NK-92 (cell line): Measurements from ENCODE around the gene ABHD14A.

Source experiments
- DNase-seq: peaks from one replicate; lab custom pipeline; 2025; ENCODE audit not compliant: unreplicated experiment; lab: John Stamatoyannopoulos, UW

The ABHD14A gene

DNA sequence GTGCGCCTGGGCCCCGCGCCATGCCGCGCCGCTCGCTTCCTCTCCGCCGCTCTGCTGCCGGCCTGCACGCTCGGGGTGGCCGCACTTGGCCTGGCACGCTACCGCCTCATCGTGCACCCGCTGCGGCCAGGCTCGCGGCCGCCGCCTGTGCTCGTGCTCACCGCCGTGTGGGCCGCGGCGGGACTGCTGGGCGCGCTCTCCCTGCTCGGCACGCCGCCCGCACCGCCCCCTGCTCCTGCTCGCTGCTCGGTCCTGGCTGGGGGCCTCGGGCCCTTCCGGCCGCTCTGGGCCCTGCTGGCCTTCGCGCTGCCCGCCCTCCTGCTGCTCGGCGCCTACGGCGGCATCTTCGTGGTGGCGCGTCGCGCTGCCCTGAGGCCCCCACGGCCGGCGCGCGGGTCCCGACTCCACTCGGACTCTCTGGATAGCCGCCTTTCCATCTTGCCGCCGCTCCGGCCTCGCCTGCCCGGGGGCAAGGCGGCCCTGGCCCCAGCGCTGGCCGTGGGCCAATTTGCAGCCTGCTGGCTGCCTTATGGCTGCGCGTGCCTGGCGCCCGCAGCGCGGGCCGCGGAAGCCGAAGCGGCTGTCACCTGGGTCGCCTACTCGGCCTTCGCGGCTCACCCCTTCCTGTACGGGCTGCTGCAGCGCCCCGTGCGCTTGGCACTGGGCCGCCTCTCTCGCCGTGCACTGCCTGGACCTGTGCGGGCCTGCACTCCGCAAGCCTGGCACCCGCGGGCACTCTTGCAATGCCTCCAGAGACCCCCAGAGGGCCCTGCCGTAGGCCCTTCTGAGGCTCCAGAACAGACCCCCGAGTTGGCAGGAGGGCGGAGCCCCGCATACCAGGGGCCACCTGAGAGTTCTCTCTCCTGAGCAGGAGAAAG is 18.7 kb upstream of the ABHD14A start:
- DNase-seq = no peak

DNA sequence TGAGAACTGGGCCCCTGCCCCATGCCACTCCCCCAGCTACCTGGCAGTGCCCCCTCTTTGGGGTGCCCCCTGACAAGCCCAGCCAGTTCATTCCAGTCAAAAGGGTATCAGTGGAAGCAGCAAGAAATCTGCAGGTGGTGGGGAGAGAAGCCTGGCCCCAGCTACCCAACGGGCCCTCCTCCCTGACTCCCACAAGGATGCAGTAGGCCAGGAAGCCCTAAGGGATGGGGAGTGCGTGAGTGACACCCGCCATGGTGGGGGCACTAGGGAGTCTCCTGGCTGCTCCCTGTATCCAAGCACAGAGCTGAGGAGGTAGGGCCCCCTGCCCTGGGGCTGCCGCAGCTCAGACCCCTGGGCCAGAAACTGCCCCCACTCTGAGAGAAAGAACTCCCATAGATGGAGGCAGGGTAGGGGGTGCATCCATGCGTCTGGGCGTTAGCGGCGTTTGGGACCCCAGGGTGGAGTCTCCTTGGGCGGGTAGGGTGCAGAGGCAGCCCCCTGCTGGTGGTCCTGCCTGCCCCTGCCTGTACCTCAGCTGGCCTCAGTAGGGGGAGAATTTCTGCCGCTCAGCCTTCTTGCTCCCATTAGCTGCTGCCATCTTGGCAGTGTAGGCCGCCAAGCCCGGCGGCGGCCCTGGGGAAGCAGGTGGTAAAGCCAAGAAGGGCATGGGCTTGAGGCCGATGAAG is 17.2 kb upstream of the ABHD14A start:
- no peak for DNase-seq

DNA sequence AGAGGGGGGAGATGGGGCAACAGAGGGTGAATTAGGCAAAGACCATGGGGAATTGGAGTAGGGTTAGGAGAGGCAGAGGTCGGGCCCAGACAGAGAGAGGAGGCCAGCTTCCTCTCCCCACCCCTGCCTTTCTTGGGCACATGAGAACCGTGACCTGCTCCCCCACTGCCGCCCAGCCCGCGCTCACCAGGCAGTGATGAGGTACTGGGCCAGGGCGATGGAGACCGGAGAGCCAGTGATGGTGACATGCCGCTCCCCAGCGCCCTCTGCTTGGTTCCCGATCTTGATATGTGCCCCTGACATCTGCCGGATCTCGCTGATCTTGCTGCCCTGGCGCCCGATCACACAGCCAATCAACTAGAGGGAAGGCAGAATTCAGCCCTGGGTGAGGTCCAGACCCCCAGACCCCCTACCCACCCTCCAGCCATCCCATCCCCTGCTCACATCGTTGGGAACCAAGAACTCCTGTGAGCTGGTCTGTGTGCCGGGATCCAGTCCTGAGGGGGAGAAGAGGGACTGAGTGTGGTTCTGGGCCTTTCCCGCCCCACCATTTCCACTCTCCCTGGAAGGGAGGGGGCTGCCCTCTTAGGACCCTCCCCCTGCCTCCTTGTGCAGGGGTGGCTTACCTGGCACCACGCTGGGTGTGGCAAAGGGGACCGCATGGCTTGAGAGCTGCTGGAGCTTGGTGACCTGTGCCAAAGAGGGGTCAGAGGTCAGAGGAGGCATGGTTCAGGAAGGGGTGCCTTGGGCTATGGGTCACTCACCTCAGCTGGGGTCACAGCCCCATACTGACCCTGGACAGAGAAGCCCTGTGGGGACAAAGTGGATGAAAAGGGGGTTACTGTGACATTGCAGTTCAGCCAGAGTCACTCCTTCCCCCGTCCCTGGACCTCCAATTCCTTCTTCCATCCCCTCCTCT is 16.0 kb upstream of the ABHD14A start:
- no peak for DNase-seq

DNA sequence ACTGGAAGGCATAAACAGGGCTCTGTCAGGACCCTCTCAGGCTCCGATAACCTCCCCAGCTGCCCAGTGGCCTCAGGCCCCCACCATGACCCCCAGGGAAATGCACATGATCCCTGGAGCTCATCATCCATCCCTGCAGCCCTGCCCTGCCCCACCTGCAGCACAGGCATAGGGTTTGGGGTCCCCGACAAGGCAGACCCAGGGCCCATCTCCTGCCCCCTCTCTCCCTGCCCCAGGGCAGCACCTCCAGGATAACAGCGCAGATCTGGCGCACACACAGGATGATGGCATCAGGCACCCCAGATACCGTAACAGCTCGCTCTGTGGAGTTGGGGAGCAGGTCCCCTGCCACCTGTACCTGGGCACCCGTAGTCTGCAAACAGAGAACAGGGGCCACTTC is 15.2 kb upstream of the ABHD14A start:
- no peak for DNase-seq

- no peak for DNase-seq
Measured at GRCh38 chr3:51960386-51960785, 14.5 kb upstream of the ABHD14A start.

DNA sequence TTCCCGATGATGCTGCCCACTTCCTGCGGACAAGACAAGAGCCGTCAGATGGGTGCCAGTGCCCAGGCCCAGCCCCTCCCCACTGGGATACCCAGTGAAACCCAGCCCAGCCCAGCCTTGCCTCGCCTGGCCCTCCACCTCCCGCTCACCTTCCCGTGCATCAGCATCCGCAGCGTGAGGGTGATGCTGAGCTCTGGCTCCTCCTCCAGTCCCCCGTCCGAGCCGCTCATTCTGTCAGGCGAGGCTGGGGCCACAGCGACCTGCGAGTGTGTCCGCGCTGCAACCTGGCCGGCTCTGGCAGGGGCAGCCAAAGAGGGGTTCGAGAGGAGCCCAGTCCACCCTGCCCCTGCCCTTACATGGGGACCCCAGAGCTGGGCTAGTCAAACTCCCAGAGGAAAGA is 13.9 kb upstream of the ABHD14A start:
- no peak for DNase-seq

GRCh38 chr3:51961602-51962569 is 13.0 kb upstream of the ABHD14A start:
- no peak for DNase-seq

- DNase-seq = no peak
Measured at GRCh38 chr3:51962854-51963530, 11.9 kb upstream of the ABHD14A start.

DNA sequence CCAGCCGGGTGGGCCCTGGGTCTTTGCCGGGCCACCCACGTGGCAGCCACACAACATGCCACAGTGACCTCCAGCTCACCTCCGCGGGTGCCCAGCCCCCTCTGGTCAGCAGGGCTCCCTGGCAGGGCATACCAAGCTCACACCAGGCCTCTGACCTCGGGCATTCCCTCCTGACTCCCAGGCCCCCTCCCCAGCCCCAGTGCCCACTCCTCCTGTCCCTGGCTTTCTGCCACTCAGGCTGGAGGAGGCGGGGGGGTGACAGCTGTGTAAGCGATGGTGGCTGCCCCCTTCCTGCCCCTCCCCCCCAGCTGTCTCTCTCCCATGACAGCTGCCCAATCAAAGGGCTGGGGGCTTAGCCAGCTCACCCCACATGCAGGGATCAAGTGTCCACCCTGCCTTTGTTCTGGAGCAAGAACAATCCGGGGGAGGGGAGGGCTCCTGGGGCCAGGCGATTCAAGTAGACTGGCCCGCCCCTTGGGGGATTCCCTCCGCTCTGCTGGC is 10.9 kb upstream of the ABHD14A start:
- no peak for DNase-seq

DNA sequence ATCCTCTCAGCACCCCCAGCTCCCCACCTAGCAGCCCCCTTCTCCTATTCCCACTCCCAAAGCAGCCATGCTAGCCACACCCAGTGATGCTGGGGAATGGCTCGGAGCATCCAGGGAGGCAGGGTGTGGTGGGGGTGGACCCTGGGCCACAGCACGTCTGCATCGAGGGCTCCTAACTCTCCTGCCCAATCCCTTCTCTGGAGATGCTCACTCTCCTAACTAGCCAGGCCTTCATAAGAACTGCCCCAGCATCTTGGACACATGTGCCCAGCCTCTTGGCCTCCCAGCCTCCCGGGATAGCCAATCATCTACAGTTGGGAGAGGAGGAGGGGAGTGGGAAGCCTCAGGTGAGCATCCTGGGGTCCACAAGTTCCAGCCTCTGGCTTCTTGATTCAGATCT is 10.3 kb upstream of the ABHD14A start:
- no peak for DNase-seq

GRCh38 chr3:51966016-51966415 is 8.8 kb upstream of the ABHD14A start:
- DNase-seq = no peak

DNA sequence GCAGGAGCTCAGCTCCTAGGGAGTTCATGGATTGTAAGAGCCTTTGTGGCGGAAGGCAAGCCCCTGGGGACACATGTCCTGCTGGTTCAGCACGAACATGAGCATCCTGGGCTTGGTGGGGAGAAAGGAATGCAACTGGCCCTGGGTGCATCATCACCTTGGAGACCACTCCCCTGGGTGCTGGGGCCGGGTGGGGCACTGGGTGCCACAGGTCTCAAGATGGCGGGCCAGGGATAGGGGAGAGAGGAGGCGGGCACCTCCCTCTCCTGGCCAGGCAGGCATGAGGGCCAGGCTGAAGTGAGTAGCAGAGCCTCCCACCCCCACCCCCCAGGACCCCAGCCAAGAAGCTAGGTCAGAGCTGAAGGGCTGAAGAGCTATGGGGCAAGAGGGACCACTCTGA is 8.4 kb upstream of the ABHD14A start:
- no peak for DNase-seq

- no peak for DNase-seq
Measured at GRCh38 chr3:51966922-51967383, 7.9 kb upstream of the ABHD14A start.

GRCh38 chr3:51967384-51968169 is 7.3 kb upstream of the ABHD14A start, which contains the start of gene PCBP4:
TSS of gene PCBP4 (minus strand) at chr3:51967454. CDS start at chr3:51961240, 6,214 bp downstream.
- DNase-seq = no peak

DNA sequence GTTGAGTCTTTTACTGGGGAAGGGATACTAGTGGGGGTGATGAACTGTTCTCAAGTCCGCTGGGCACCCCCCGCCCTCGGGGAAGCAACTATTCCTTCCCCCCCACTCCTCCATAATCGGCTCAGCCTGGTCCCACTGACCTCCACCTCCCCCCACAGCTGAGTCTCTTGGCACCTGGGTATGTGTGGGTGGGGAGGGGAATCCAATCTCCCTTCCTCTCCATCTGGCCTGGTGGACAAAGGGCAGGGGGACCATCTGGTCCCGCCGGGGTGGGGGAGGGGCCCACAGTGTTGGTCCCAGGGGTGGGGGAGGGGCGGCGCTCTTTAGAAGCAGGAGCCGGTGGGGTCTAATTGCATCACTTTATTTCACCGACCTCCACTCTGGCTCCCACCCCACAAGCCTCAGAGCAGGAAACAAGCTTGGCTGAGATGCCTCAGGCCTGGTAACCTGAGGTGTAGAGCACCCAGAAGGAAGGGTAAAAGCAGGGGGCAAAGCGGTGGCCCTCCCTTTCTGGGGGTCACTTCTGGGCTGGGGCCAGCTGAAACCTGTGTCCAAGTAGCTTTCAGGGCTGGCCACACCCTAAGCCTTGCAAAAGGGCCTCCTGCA is 6.6 kb upstream of the ABHD14A start:
- no peak for DNase-seq

GRCh38 chr3:51968883-51969678 is 5.8 kb upstream of the ABHD14A start:
- no peak for DNase-seq

DNA sequence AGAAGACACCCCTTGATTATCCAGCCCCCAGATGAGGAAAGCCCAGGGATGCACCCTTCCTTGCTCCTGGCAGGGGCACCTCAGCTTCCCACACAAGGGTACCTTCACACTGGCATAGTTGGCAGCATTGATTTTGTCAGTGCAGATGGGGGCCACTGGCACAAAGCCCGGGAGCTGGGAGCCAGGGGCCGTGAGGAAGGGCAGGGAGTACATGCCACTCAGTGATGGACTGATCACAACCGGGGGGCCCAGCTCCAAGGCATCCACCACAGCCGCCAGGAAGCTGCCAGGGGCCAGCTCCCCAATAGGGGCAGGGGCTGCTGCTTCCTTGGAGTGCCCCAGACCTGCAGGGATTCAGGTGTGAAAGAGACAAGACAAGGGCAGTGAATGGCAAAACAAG is 5.0 kb upstream of the ABHD14A start:
- DNase-seq = no peak
